ENCODE measurements around the gene MUCL3.
"Not testable (repeated sequence)": the region's sequence is repeated elsewhere in the genome, so short reads cannot be mapped to it uniquely, and the experiment has no call there.

The MUCL3 gene

DNA sequence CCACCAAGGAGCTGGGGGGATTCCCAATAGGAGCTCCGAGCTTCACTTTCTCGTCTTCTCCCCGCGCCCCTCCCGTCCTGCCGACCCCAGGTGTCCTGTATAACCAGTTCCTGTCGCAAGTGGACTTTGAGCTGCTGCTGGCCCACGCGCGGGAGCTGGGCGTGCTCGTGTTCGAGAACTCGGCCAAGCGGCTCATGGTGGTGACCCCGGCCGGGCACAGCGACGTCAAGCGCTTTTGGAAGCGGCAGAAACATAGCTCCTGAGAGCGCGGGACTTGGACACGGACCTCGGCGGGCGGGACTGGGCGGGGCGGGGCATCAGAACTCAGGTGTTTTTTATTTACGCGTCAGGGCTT lies 27.1 kb upstream of the MUCL3 start:
- no peak for DNase-seq (ENCODE audit: low read depth in 3 of 3)

DNA sequence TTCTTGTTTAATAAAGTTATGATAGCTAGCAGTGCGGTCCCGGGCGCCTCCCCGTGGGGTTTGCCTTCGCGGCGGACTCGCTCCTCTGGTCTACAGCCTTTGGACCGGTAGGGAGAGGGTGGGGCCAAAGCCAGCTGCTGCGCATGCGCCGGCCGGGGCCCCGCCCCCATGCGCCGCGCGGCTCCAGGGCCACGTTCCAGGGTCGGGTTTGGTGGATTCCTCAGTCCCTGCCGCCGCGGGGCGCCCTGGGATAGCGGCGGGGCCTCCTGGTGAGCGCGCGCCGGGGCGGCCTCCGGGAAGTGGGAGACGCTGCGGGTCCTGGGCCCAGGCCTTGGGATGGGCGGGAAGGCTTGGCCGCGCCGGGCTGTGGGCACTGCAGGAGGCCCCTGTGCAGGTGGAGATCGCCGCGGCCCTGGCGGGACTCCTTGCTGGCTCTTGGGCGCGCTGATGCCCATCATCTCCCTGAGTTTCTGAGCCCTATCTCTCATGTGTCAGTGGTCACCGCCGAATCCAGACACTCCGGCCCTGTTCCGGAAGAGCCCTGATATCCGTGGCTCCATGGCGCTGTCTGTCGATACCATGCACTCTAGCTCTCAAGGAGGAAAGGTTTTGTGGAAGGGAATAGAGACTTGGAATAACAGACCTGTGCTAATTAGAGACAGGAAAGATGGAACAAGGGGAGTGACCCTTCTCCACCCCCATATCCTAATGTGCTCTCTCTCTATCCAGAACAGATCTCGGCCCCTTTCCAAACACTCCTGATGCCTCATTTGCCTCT lies 26.5 kb upstream of the MUCL3 start, which contains the start of gene VARS2:
TSS of gene VARS2 (plus strand) at position 163 of the 778 bp plus-strand sequence. CDS start at position 762, 599 bp downstream.
- peak; percentile 70 to 86 (median 82) for DNase-seq (ENCODE audit: low read depth in 3 of 3)

DNA sequence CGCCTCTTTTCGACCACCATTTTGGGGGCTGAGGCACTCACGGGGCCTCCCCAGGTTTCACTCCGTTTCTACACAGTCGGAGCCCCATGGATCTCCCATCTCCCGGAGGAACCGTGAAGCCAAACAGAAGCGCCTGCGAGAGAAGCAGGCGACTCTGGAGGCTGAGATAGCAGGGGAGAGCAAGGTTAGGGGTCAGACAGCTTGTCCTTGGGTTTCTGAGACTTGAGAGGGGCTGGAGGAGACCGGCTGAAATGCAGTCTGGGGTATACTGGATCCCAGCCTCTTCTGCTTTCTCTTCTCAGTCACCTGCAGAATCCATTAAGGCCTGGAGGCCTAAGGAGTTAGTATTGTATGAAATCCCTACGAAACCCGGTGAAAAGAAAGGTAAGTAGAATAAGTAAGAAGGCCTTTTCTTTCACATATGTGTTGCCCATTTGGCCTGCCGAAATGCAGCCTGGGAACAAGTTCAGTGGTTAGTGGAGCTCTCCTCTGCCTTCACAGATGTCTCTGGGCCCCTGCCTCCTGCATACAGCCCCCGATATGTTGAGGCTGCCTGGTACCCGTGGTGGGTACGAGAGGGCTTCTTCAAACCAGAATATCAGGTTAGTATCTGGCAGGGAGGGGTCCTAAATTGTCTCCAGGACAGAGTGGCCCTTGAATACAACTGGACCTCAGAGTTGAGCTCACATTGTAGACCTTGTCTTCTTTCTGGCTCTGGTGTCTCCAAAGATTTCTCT lies 25.8 kb upstream of the MUCL3 start:
- DNase-seq (ENCODE audit: low read depth in 3 of 3): peak in 1 of 3 experiments; percentile 14

DNA sequence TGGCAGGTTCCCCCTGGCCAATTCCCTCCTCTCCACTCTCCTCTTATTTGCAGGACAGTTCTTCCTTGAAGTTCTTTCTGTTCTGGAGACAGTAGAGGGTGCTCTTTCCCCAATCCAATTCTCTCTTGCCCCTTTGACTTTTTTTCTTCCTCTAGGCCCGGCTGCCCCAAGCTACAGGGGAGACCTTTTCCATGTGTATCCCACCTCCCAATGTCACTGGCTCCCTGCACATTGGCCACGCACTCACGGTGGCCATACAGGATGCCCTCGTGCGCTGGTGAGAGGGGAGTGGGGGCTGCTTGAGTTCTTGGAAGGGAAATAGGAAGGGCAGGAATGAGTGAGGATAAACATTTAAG lies 25.2 kb upstream of the MUCL3 start:
- no peak for DNase-seq (ENCODE audit: low read depth in 3 of 3)

DNA sequence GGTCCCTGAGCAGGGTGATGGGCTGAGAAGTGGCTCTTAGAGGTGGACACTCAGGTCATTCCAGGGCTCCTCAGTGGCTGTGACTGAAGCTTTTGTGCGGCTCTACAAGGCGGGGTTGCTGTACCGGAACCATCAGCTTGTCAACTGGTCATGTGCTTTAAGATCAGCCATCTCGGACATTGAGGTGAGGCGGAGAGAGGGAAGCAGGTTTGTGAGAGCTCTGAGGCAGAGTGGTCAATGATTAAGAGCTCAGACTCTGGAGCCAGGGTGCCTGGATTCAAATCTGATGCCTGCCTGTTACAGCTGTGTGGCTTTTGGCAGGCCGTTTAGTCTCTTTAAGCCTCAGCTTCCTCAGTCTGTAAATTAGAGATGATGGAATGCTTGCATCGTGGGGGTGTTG lies 23.7 kb upstream of the MUCL3 start:
- no peak for DNase-seq (ENCODE audit: low read depth in 3 of 3)

DNA sequence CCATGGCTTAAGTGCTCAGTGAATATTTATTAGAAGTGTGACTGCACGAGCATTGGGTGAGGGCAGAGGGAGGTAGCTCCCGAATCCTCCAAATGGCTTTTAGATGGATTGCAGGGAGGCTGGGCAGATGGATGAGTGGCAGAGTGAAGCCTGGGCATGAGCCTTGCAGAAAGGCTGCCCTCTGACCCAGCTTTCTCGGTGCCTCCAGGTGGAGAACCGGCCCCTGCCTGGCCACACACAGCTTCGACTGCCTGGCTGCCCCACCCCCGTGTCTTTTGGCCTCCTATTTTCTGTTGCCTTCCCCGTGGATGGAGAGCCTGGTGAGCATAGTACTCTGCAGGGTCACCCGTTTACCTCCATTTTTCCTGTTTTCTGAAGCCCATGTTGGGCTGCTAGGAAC lies 23.3 kb upstream of the MUCL3 start:
- DNase-seq (ENCODE audit: low read depth in 3 of 3): no peak

- DNase-seq (ENCODE audit: low read depth in 3 of 3): no peak
Observed at GRCh38 chr6:30918670-30919069, 22.1 kb upstream of the MUCL3 start.

DNA sequence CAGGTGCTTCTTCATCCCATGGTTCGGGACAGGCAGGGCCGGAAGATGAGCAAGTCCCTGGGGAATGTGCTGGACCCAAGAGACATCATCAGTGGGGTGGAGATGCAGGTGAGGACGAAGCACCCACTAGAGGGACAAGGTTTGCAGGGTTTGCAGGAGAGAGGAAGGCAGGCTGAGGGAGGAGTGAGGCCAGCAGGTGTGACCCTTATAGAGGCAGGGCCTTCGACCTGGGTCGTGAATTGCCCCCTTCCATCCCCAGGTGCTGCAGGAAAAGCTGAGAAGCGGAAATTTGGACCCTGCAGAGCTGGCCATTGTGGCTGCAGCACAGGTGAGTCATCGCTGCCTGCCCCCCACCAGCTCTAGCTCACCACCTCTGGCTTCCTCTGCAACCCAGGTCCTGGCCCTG lies 18.3 kb upstream of the MUCL3 start:
- DNase-seq (ENCODE audit: low read depth in 3 of 3): no peak

GRCh38 chr6:30924040-30924627 lies 16.6 kb upstream of the MUCL3 start:
- DNase-seq (ENCODE audit: low read depth in 3 of 3): not testable (repeated sequence)

- no peak for DNase-seq (ENCODE audit: low read depth in 3 of 3)
Observed at GRCh38 chr6:30926644-30927043, 14.1 kb upstream of the MUCL3 start.

- not testable (repeated sequence) for DNase-seq (ENCODE audit: low read depth in 3 of 3)
Observed at GRCh38 chr6:30927080-30927479, 13.7 kb upstream of the MUCL3 start.

- no peak for DNase-seq (ENCODE audit: low read depth in 3 of 3)
Observed at GRCh38 chr6:30928677-30929076, 12.1 kb upstream of the MUCL3 start.

GRCh38 chr6:30930506-30930905 lies 10.3 kb upstream of the MUCL3 start:
- no peak for DNase-seq (ENCODE audit: low read depth in 3 of 3)

GRCh38 chr6:30931272-30931671 lies 9.5 kb upstream of the MUCL3 start:
- no peak for DNase-seq (ENCODE audit: low read depth in 3 of 3)

- DNase-seq (ENCODE audit: low read depth in 3 of 3): no peak
Observed at GRCh38 chr6:30931969-30932645, 8.7 kb upstream of the MUCL3 start, which contains the start of gene SFTA2. SFTA2 (minus strand) TSS chr6:30932170; CDS start chr6:30932096, 74 bp downstream.

- no peak for DNase-seq (ENCODE audit: low read depth in 3 of 3)
Observed at GRCh38 chr6:30932665-30933365, 8.0 kb upstream of the MUCL3 start.

DNA sequence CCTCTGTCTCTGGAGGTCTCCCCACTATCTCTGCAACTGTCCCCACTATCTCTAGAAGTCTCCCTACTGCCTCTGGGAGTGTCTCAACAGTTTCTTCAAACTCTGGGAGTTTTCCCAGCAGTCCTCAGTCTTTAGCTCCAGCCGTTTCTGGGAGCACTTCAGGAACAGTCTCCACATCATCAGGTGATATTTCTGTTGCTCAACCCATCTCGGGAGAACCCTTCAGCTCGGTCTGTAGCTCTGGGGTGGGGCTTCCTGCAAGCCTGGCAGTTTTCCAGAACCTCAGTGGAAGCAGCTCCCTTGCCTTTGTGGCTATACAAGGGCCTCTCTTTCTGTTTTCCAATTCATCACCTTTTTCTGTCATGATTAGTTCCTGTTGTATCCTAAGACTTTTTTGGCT lies 5.8 kb upstream of the MUCL3 start:
- DNase-seq (ENCODE audit: low read depth in 3 of 3): no peak

GRCh38 chr6:30937265-30937664 lies 3.5 kb upstream of the MUCL3 start:
- no peak for DNase-seq (ENCODE audit: low read depth in 3 of 3)

DNA sequence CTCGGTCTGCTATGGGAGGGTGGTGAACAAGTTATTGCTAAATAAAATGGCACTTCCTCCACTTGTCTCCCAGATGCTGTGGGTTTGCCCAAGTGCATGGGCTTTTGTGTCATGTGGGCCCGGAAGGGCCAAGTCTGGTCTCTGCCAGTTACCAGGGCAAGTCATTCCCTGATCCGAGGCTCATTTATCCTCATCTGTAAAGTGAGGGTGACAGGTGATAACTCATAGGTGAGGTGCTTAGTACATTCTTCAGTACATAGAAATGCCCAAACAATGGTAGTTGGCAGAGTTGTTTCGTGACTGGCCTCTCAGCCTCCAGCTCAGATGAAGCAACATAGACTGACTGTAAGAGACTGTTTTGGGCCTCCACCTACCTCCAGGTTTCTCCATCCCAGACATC lies 2.0 kb upstream of the MUCL3 start:
- DNase-seq (ENCODE audit: low read depth in 3 of 3): no peak

- no peak for DNase-seq (ENCODE audit: low read depth in 3 of 3)
Observed at GRCh38 chr6:30939473-30939872, 1.3 kb upstream of the MUCL3 start.

- no peak for DNase-seq (ENCODE audit: low read depth in 3 of 3)
Observed at GRCh38 chr6:30942338-30943060, 1.7 kb downstream of the MUCL3 start.
